SK-N-MC (cell line): ENCODE data around the gene TMEM38A.
A peak's percentile ranks its signal among the peaks of the same experiment; 100 is the strongest.

Experiments used
- DNase-seq: peaks from one replicate; pipeline ENCODE4 v3.0.0-alpha.2; 2011; ENCODE audit warnings: low read depth, low spot score
- H3K27ac ChIP-seq: fragments of 200-600 bp; sonication (generic); 2 replicates; pipeline ENCODE4 v1.5.1; 2016; ENCODE audit warnings: mixed run types
- H3K36me3 ChIP-seq: fragments of 200-600 bp; sonication (generic); 2 replicates; pipeline ENCODE4 v1.6.1; 2017; ENCODE audit warnings: antibody characterized with exemption, low read length, mixed read lengths; ENCODE audit not compliant: insufficient read depth
- H3K4me3 ChIP-seq: fragments of 200-600 bp; sonication (generic); 2 replicates; pipeline ENCODE4 v1.5.1; 2016
- H3K9ac ChIP-seq: fragments of 200-600 bp; sonication (generic); 2 replicates; pipeline ENCODE4 v1.8.0; 2017; ENCODE audit warnings: mixed run types, mixed read lengths; ENCODE audit not compliant: insufficient read length
- H3K9me3 ChIP-seq: fragments of 200-600 bp; sonication (generic); 2 replicates; pipeline ENCODE4 v1.6.1; 2017; ENCODE audit warnings: low read depth, mild to moderate bottlenecking, antibody characterized with exemption, low read length, moderate library complexity, mixed read lengths
- EZH2 ChIP-seq: fragments of 200-600 bp; sonication (generic); IDR thresholded peaks from one replicate; pipeline ENCODE4 v1.6.1; 2017; ENCODE audit warnings: antibody characterized with exemption
- FOXP2 ChIP-seq: optimal IDR thresholded peaks from 2 replicates; pipeline ENCODE3; 2011; ENCODE audit warnings: mild to moderate bottlenecking, moderate library complexity; ENCODE audit not compliant: insufficient read depth; ENCODE audit errors: extremely low read length, control extremely low read depth
- POLR2AphosphoS5 ChIP-seq: IDR thresholded peaks from 2 replicates; pipeline ENCODE4 v1.6.1; 2012; ENCODE audit warnings: mild to moderate bottlenecking, low read depth, low read length, borderline replicate concordance

The TMEM38A gene

DNA sequence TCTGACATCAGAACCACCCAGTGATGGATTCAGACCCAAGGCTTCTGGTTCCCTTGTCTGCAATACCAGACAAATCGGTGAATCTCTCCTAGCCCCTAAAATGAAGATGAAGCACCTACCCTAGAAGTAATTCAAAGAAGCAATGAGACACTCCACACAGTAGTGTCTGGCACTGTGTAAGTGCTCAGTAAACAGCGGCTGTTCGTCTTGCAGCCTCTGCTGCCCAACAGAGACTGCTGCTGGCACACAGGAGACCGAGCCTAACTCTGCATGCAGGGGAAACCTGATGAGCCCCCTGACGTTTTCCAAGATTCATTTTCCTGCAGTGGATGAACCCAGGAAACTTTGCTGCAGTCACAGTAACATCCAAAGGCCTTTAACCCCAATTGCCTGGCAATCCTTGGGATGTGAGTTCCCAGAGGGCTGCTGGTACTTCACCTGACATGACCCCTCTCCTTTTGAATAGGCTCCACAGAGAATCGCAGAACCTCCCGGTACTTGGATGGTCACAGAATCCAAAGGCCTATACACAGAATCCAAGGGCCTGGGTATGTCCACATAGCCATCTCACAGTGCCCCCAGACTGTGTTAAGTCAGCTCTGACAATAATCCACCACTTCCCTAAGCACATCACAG is 39.7 kb upstream of the TMEM38A start:
- Histone ChIP-seq H3K36me3 (peaks cover 18% of the 10 kb centered on the region; the same call in 1 of the 2 replicates), H3K9ac (no peak overlapping the region), H3K27ac (no peak overlapping the region), H3K9me3 (no peaks in the 10 kb centered on the region), H3K4me3 (no peak overlapping the region)
- TF ChIP-seq FOXP2 (no peak), POLR2AphosphoS5 (no peak), EZH2 (no peak)
- no peak for DNase-seq

DNA sequence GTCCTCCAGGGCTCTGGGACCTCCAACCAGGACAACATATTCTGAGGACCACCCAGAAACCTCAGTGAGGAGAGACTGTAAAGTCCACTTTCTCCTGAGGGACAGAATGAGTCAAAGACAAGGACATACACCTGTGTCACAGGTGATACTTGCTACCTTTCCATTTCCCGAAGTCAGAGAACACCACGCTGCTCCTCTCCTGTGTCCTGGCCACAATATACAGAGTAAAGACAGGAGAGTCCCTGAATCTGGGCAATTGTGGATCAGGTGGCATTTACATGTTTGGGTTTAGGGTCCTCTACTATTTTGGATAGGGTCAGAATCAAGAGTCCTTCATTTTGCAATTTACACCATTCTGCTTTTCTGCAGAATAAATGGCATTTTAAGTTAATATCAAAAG is 37.9 kb upstream of the TMEM38A start:
- TF ChIP-seq EZH2 (no peak), FOXP2 (no peak), POLR2AphosphoS5 (no peak)
- Histone ChIP-seq H3K27ac (no peak overlapping the region), H3K9me3 (no peaks in the 10 kb centered on the region), H3K9ac (no peak overlapping the region), H3K36me3 (peaks cover 18% of the 10 kb centered on the region; the same call in 1 of the 2 replicates), H3K4me3 (no peak overlapping the region)
- DNase-seq = no peak

DNA sequence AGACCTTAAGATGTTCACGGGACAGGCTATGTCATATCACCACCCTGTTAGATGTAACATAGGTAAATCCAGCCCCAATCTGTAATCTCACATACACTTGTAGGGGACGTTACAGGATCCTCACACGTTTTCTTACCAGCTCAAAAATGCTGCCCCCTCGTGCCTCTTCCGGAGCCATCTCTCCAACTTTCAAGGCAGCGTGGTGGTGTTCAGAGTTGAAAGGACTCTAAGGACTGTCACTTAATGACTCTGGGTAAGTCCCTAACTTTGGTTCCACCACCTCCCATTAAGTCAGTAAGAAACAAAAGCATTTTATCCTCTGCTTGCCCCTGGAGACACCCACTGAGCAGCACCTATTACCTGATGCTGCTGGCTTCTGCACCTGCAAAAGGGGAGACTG is 37.4 kb upstream of the TMEM38A start:
- no peak overlapping the region for H3K4me3 ChIP-seq
- DNase-seq = no peak
- H3K36me3 ChIP-seq = peaks cover 18% of the 10 kb centered on the region; the same call in 1 of the 2 replicates
- H3K9me3 ChIP-seq = no peaks in the 10 kb centered on the region
- no peak overlapping the region for H3K9ac ChIP-seq
- no peak overlapping the region for H3K27ac ChIP-seq
- no peak for TF ChIP-seq EZH2
- no peak for TF ChIP-seq FOXP2
- TF ChIP-seq POLR2AphosphoS5 = no peak

DNA sequence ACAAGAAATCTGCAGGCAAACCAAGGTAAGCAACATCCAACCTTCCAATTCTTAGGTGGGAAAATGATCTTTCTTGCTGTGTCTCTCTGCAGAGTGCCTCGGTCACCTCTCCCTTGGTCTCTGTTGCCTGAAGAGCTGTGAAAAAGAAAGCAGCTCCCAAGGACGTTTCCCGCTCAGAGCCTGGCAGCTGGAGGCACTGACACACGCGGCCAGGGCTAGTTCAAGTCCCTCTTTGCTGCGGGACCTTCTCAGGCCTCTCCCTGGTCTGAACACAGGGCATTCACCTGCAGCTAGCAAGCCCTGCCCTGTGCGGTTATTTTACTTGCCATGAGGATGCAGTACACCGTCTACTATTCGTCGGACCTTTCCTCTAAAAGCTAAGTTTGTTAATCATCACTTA is 36.7 kb upstream of the TMEM38A start:
- Histone ChIP-seq H3K36me3 (peaks cover 18% of the 10 kb centered on the region; the same call in 1 of the 2 replicates), H3K9me3 (no peaks in the 10 kb centered on the region), H3K27ac (no peak overlapping the region), H3K9ac (no peak overlapping the region), H3K4me3 (no peak overlapping the region)
- DNase-seq = no peak
- TF ChIP-seq FOXP2 = no peak
- no peak for TF ChIP-seq EZH2
- no peak for TF ChIP-seq POLR2AphosphoS5

DNA sequence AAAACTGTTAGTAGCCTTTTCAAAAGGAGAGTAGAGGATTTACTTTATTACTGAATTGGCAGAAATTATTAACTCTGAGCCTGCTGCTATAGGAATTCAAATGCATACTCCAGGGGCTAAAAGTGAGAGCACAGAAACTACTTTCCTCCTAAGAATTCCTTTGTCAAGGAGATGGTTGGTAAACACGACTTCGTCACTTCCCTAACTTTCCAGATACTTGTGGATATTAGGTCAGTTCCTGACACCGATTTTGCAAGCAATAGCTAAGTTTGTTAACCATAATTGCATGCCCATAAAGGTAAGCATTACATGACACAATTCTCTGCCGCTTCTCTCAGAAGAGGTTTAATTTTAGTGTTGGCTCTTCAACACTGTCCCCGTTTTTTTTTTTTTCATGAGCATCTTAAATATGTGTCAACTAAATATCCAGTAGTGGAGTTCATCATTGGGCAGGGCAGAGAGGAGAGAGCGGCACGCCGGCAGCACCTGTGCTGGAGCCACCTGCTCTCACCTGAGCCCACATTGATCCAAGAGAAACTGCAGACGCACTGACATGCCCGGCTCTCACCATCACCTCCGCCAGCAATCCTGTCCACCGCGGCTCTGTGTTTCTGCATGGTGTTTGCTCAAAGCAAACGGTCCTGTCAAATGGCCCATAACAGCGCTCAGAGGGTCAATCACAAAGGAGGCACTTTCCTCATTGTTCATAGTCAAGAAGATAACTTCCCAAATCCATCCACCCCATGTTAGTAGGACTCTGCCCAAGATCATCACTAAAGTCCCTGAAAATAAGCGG is 35.6 kb upstream of the TMEM38A start:
- Histone ChIP-seq H3K4me3 (no peak overlapping the region), H3K36me3 (peaks cover 20% of the 10 kb centered on the region), H3K9me3 (no peaks in the 10 kb centered on the region), H3K27ac (no peak overlapping the region), H3K9ac (peak overlapping the region; percentile 63)
- TF ChIP-seq POLR2AphosphoS5 = no peak
- TF ChIP-seq EZH2 = no peak
- DNase-seq = no peak

DNA sequence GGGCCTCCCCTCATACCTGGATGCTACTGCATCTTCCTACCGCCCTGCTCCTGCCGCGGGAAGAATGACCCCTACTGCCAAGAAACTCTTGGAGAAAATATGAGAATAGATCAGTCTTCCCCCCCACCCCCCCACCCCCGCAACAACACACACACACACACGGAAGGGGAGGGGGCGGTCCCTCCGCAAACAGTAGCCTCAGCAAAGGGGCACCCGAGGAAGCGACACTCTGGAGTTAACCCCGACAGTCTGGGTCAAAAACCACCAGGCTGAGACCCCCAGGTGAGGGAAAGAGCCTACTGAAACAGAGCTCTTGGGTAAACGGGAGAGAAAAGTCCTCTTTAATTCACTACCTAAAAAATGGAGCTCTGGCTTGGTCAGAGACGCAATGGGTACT is 34.1 kb upstream of the TMEM38A start:
- no peak overlapping the region for H3K27ac ChIP-seq
- H3K36me3 ChIP-seq = peaks cover 25% of the 10 kb centered on the region
- peak overlapping the region; percentile 97 for H3K4me3 ChIP-seq
- DNase-seq = no peak
- H3K9me3 ChIP-seq = no peaks in the 10 kb centered on the region
- H3K9ac ChIP-seq = peak overlapping the region; percentile 90
- TF ChIP-seq EZH2 (no peak), FOXP2 (no peak), POLR2AphosphoS5 (no peak)

DNA sequence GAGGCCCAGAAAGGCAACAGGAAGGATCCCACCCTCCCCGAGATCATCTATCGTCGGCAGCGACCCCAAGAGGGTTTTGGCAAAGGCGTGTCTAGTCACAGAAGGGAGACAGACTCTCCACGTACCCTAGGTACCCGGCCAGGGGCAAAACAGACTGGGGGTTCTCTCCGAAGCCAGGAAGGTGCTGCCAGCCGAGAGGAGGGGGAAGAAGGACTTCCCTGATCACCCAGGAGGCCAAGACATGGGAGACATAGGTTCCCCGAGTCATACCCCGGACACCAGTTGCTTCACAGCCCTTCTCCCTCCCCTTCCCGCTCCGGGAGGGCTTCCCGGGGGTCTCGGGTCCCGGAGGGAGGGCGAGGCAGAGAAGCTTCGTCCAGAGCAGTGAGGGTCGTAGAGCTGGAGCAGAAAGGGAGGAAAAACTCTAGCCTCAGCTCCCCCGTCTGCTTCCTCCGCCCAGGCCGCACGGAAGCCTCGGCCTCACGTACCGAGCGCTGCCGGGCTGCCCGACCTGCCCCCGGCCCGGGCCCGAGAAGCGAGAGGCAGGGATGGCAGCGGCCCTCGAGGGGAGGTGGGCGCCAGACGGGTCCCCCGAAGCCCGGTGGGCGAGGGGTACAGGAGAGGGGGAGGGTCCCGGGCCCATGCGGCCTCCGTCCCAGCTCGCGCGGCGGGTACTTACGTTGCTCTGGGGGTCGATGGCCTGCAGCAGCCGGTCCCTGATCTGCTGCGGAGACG is 33.6 kb upstream of the TMEM38A start:
- no peaks in the 10 kb centered on the region for H3K9me3 ChIP-seq
- DNase-seq = no peak
- H3K36me3 ChIP-seq = peaks cover 28% of the 10 kb centered on the region
- peak overlapping the region; percentile 97 for H3K4me3 ChIP-seq
- TF ChIP-seq FOXP2 (no peak), EZH2 (no peak), POLR2AphosphoS5 (no peak)
- H3K9ac ChIP-seq = peak overlapping the region; percentile 90
- H3K27ac ChIP-seq = peak overlapping the region; percentile 25; the same call in 1 of the 2 replicates

DNA sequence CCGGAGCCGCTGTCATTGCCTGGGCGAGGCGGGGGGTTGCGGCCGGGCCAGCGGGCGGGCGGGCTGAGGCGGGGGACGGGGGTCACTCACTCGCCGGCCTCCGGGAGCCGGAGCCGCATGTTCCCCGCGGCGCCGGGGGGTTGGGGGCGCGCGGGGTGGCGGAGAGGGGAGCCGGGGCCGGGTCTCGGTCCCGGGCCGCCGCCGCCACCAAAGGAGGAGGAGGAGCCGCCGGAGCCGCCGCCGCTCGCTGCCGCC is 33.1 kb upstream of the TMEM38A start:
- Histone ChIP-seq H3K27ac (peak overlapping the region; percentile 25; the same call in 1 of the 2 replicates), H3K9me3 (no peaks in the 10 kb centered on the region), H3K36me3 (peaks cover 32% of the 10 kb centered on the region), H3K9ac (peak overlapping the region; percentile 90), H3K4me3 (peak overlapping the region; percentile 97)
- no peak for DNase-seq
- TF ChIP-seq EZH2 = no peak
- no peak for TF ChIP-seq POLR2AphosphoS5
- TF ChIP-seq FOXP2 = no peak
